Stimulated activated CD8-positive, alpha-beta memory T cell treated with anti-CD3 and anti-CD28 coated beads, Interleukin-4, amount 100 ng/mL, for 48 hours (primary cell): Measurements from ENCODE around the gene SELPLG.
"Not testable (repeated sequence)": the region's sequence is repeated elsewhere in the genome, so short reads cannot be mapped to it uniquely, and the experiment has no call there.

ENCODE experiments used
- DNase-seq: peaks from one replicate; pipeline ENCODE4 v3.0.0-alpha.2; 2020

Gene SELPLG

DNA sequence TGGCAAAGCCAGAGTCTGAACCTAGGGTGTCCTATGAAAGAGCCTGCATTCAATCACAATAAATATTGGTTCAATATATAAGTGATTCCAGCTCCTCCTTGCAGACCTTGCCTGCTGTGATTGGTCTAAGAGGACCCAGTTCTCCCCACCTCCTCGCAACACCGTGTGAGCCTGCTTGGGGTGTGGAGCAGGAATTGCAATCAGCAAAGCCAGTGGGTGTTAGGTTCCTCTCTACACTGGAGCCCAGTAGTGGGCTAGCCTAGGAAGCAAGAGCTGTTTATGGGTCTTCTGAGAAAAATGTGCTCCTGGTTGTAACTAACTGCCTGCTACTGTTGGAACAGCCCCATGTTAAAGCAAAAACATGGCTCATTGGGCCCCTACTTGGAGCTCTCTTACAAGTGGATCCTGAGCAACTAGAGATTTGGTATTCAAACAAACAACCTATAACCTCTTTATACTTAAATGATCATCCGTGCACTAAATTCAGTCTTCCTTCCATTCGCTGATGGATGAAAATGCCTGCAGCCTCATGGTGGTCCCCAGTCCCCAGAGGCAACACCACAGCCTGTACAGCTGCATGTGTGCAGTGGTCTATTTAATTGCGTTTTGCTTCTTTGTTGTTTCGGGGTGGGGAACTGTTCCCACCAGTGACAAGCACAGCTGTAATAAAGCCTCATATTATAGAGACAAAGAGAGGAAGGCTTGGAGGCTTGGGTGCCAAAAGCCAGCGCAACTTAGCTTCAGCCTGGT lies 3.7 kb upstream of the SELPLG start:
- no peak for DNase-seq

DNA sequence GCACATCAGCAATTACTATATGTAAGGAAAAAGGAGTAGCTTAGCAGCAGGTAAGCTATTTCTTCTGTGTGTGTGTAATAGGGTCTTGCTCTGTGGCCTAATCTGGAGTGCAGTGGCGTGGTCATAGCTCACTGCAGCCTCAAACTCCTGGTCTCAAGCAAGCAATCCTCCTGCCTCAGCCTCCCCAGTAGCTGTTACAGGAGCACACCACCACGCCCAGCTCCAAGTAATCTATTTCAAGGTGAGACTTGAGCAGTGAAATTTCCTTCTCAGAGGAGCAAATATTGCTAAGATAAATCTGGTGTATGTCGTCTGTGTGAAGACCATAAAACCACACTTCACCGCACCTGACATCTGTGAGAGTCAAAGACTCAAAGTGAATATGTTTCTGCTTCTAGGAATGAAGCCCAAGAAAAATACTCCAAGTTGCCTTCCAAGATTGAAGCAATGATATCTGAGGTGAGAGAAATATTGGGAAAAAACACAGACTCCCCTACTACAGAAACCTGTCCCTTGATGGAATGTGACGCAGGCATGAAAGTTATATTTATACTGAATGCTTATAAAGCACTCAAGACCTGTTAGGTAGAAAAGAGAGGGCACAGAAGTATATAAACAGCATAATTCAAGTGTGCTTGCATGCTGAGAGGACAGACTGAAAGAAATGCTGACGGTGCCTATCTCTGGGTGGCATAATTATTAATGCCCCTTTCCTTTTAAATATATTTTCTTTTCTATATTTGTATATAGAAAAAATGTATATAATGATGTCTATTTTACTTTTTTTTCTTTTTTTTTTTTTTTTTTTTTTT lies 2.5 kb upstream of the SELPLG start:
- no peak for DNase-seq

DNA sequence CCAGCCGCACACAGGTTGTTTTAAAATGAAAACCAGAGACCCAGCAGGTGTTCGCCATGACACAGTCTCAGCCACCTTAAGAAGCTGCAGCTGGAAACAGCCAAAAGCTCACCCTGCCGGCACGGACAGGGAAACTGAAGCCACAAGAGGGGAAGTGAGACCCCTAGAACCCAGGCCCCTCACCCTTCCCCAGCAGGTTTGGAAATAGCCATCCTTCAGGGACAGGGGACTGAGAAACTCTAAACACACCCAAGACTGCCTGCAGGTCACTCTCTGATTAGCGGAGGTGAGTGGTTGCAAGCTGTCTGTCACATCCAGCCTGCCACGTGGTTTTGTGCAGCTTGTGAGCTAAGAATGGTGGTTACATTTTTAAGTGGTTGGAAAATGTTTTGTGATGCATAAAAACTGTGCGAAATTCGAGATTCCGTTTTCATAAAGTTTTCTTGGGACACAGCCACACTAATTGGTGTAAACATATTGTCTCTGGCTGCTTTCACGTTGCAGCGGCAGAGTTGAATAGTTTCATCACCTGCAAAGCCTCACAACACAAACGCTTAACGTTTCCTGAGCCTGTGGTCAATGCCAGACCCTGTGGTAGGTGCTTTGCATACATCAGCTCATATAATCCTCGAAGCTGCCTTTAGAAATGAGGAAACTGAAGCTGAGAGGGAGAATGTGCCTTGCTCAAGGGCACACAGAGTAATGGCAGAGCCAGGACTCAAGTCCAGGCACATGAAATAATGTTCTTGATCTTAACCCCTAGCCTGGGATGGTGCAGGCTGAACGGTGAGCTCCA lies 1.7 kb upstream of the SELPLG start:
- peak; percentile 68 for DNase-seq

DNA sequence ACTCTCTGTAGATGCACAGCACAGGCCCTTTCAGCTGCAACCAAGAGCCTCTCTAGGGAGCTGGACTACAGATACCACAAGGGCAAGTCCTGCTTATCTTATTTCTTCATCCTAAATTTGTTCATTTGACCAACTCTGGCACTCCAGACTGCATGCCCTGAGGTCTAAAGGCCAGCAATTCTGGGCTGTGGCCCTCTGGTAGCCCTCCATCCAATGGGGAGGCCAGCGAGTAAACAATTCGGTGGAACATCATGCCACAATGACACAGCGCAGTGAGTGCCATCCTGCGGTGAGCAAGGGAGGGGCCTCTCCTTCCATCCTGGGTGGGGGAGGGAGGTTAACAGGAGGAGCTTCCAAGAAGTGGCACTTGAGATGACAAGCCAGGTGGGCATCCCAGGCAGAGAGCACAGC lies 652 bp upstream of the SELPLG start:
- peak; percentile 74 for DNase-seq

DNA sequence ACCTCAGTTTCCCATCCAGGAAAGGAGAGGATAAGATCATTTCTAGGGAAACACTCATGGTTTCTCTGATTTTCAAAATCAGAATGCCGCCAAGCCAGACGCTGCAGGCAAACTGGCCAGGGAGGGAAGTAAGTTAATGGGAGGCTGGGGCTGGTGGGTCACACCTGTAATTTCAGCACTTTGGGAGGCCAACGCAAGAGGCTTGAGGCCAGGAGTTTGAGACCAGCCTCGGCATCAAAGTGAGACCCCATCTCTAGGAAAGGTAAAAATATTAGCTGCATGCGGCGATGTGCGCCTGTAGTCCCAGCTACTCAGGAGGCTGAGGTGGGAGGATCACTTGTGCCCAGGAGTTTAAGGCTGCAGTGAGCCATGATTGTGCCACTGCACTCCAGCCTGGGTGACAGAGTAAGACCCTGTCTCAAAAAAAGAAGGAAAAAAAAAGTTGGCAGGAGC lies 587 bp downstream of the SELPLG start:
- no peak for DNase-seq

DNA sequence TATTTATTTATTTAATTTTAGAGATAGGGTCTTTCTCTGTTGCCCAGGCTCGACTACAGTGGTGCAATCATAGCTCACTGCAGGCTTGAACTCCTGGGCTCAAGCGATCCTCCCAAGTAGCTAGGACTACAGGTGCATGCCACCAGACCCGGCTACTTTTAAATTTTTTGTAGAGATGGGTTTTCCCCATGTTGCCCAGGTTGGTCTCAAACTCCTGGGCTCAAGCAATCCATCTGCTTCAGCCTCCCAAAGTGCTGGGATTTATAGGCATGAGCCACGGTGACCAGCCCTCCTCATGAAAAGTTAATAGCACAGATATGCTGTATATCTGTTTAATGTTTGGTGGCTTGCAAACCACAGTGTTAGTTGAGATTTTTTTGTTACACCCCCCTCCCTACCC lies 2.4 kb downstream of the SELPLG start:
- not testable (repeated sequence) for DNase-seq

DNA sequence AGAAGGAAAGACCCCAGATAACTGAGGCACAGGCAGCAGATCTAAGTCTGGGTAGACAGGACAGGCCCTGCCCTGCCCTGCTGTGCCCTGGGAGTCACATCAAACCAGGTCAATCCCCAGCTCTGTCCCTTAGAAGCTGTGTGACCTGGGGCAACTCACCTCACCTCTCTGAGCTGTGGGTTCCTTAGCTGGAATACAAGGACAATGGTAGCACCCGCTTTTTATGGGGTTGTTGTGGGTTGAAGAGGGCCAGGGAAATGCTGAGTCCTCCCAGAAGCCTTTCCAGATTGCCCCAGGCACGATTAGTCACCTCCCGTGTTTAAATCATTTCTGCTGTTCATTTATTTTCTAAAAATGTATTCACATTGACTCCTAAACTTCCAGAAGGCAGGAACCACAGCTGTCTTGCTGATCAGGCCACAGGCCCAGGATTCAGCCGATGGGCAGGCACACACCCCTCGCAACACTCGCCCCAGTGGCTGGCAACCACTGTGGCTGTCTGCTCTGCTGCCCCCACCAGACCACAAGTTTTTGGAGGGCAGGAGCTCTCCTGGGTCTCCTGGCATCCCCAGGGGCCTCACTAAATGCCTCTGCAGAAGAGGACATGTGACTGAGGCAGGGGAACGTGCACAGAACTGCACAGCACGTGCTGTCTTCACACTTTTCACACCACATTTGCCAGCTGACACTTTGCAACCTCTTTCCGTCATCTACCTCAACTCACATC lies 3.0 kb downstream of the SELPLG start:
- DNase-seq: peak; percentile 47

DNA sequence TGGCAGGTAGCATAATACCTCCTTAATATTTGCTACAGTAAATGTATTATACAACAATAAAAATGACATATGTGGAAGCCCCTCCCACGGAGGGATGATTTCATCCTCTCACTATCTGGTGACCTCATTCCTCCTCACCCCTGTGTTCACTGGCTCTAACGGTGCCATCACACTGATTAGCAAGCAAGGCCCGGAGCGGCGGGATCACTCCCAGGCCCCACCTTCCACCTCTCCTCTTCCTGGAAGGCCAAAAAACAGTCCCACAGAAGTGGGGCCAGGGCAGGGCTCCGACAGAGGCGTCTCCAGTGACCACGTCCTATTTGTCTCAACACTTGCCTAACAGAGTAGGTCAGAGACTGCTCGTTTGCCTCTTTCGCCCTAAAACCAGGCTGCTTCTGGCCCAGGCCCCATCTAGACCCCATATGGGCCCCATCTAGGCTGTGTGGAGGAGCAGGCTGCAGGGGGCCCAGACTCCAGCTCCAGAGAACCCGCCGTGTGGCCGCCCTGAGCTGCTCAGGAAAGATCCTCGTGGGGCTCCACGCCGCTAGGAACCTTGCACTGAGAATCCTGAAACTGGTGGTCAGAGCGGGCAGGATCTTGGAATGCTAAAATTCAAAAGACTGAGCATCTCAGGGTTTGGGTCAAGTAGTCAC lies 3.7 kb downstream of the SELPLG start:
- DNase-seq: peak; percentile 80

DNA sequence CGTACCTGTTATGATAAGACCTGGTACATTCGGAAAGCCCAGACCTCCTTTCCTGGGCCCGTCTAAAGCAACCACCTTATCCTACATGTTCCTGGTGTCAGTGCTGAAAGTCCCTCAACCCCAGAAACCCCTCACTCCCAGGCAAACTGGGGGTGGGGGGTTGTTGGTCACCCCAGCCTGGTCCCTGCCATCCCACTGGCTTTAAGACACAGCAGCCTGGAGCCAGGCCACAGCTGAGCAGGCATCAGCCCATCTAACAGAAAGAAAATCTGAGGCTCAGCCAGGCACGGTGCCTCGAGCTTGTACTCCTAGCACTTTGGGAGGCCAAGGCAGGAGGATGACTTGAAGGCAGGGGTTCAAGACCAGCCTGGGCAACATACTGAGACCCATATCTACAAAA lies 4.5 kb downstream of the SELPLG start:
- peak; percentile 47 for DNase-seq

DNA sequence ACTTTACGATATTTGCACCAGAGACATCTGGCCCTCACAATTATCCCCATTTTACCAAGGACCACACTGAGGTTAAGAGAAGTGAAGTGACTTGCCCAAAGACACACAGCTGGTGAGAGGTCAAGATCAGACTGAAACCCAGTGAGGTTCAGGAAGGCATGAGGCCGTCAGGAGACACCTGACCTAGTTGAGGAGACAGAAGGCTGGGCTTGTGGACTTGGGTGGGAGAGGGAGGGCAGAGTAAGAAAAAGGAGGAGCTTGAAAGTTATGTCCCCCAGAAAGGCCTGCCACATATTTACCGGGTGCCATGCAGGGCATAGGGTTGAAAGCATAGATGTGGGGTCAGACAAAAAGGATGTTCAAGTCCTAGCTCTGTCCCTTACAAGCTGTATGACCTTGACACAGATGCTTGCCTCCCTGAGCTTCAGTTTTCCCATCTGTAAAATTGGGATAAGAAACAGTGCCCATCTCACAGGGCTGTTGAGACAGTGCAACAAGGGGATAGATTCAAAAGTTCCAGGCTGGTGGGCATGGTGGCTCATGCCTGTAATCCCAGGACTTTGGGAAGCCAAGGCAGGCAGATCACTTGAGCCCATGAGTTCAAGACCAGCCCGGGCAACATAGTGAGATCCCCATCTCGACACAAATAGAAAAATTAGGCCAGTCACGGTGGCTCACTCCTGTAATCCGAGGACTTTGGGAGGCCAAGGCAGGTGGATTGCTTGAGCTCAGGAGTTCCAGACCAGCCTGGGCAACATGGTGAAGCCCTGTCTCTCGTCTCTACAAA lies 6.4 kb downstream of the SELPLG start:
- DNase-seq: no peak

DNA sequence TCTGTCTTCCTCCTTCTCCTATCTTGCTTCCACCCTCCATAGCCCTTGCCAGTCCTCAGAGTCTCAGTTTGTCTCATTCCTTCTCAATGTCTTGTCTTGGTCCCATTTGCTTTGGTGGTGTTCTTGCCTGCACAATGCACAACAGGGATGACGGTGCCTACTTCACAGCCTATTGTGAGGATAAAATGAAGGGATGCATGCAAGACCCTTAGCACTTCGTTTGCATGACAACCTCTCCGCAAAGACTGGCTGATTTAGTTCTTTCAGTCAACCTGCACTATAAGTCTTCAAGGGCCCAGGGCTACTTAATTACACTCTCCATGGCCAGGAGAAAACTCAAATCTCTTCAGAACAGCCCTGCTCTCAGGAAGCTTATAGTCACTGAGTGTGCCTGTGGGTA lies 8.5 kb downstream of the SELPLG start:
- no peak for DNase-seq

DNA sequence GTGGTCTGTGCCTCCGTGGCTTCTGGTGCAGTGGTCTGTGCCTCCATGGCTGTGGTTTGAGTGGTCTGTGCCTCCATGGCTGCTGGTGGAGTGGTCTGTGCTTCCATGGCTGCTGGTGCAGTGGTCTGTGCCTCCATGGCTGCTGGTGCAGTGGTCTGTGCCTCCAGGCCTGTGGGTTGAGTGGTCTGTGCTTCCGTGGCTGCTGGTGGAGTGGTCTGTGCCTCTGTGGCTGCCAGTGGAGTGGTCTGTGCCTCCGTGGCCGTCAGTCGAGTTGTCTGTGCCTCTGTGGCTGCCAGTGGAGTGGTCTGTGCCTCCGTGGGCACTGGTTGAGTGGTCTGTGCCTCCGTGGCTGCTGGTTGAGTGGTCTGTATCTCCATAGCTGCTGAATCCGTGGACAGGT lies 10.1 kb downstream of the SELPLG start:
- DNase-seq: no peak

DNA sequence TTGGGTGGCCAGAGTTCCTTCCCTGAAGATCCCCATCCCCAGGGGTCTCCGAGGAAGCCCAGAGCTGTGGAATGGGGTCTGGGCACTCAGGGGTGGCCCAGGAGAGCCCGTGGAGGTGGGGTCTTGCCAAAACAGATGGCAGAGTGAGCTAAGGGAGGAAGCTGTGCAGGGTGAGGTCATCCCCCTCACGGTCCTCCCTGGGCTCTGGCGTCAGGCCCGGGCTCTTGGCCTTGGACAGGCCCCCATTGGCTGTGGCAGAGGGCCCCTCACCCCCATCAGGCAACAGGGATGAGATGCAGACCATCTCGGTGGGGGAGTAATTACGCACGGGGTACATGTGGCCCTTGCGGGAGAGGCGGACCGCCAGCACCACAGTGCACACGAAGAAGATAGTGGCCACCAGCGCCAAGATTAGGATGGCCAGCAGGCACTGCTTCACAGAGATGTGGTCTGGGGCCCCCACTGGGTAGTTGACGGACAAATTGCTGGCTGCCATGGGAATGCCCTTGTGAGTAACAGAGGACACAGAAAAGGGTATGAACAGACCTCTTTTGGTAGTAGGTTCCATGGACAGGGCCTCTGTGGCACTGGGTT lies 10.7 kb downstream of the SELPLG start:
- no peak for DNase-seq

DNA sequence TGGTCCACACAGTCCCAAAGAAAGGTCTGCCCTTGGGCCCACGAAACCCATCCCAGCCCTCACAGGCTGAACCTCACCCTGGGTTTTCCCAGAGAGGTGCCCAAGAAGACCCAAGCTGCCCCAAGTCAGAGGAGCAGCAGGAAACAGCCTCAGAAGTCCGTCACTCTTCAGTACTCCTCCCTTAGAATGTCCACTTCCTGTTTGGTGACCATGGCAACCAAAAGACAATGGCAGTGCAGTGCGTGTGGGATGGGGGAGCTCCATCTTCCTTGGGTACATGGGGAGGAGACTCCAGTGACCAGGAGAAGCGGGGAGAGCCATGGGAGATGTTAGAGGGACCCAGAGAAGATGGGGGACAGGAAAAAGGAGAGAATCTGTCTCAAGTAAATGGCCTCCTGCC lies 11.3 kb downstream of the SELPLG start:
- no peak for DNase-seq

DNA sequence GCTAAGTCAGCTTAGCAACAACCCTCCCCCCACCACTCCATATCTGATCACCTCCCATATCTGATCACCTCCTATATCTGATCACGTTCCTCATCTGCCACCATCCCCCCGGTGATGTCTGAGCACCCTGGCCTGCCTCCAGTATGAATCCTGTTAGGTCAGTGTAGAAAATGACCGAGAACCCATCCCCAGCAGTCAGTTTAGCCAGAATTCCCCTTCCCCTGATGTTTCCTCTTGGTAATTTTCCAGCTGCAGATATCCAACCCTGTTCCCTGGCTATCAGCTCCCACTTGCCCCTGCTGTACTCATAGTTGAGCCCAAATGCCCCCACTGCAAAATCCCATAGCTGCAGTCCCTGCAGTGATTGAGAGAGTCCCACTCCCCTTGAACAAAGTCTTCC lies 12.5 kb downstream of the SELPLG start:
- DNase-seq: no peak

DNA sequence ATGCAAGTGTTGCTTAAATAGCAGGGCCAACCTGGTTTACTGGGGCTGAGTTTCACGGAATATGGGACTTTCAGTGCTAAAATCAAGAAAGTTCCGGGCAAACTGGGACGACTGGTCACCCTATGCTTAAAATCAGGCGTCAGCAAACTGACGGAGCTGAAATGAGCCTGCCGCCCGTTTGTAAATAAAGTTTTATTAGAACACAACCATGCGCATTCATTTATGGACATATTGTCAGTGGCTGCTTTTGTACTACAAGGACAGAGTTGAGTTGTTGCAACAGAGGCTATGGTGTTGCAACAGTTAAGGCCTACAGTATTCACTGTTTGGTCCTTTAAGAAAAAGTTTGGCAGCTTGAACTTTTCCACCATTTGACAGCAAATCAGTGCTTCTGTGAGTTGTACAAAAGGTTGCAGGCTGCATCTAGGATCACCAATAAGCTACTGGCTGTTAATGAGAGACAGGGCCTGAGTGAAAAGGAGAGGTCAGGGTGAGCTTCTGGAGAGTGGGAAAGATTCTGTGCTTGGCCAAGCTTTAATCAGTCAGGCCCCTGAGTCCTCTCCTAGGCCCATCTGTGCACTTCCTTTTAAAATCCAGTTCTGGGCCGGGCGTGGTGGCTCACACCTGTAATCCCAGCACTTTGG lies 13.3 kb downstream of the SELPLG start:
- no peak for DNase-seq

DNA sequence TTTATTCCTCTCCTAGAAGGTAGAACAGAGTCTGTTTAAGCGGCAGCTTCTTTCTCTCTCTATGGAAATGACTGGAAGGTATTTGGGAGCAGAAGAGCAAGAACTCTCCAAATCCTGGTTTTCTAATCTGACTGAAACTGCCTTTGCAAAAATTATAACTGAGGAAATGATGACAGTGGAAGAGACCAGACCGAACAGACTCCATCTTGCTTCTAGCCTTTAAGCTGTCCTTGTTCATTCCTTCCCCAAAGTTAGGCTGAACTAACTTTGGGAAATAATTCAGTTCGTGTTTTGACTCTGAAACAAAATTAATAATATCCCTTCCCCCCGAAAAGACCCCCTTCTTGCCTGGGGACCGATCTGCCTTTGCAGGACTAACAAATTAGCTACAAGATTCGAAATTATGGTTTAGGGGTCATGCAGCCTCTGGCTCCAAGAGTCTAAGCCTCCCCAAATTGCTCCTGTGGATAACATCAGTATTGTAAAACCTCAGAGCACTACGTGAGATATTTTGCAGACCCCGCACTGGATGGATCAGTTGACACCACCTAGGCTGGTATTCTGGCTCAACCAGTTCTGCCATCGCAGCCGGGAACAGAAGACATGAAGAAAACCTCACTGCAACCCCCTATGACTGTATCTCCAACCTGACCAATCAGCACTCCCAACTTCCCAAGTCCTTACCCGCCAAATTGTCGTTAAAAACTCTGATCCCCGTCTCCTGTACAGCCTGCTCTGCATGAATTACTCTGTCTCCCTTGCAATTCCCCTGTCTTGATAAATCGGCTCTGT lies 14.1 kb downstream of the SELPLG start:
- no peak for DNase-seq

DNA sequence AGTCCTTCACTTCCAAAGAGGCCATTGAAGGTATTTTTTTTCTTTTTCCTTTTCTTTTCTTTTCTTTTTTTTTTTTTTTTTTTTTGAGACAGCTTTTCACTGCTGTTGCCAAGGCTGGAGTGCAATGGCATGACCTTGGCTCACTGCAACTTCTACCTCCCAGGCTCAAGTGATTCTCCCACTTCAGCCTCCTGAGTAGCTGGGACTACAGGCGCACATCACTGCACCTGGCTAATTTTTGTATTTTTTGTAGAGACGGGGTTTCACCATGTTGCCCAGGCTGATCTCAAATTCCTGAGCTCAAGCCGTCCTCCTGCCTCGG lies 14.8 kb downstream of the SELPLG start:
- DNase-seq: not testable (repeated sequence)

DNA sequence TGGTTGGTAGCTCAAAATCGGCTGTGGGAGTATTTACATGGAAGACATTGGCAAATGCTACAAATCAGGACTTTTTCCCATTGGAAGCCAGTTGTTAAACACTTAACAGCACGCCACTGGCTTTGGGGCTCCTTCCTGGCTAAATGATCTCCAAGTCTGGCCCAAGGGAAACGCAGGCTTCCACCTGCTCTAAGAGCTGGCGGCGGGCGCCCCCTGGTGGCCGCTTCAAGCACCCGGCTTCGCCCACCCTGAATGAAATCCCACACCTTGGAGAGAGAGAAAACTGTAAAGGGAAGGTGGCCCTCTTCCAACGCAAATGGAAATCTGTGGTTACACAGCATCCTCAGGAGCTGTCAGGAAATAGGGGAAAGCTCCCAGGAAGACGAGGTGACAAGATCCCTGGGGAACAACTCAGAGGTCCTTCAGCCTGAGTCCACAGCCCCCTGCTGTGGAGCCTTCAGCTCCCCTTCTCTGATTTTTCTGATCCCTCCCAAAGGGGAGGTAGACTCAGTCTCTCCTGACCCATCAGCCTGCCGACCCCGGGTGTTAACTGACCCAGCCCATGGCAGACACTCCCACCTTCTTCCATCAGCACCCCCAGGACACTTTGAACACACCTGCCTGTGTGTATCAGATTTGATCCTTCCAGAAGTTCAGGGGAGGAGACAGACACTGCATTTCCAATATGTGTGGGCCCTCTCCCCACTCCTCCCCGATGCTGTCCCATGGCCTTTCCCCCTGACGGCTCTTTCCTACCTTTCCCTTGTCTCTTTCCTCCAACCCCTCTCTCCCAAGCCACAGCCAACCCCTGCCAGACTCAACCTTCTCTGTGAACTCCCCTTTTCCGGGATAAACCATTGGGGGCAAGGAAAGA lies 15.4 kb downstream of the SELPLG start:
- peak; percentile 88 for DNase-seq
